Loucy (cell line): ENCODE results near the gene TCEANC.

Source experiments
- H2AFZ ChIP-seq: fragments of 200-600 bp; sonication (generic); 2 replicates; pipeline ENCODE4 v1.6.0; 2016; ENCODE audit warnings: antibody characterized with exemption, mild to moderate bottlenecking, low read length, moderate library complexity
- H3F3A ChIP-seq: fragments of 200-600 bp; 2 replicates; pipeline ENCODE4 v1.6.0; 2016; ENCODE audit warnings: antibody characterized with exemption, low read depth, mild to moderate bottlenecking
- H3K27me3 ChIP-seq: fragments of 200-600 bp; sonication (generic); 2 replicates; pipeline ENCODE4 v1.6.1; 2014; ENCODE audit warnings: low read length, mild to moderate bottlenecking; ENCODE audit not compliant: insufficient read depth, poor library complexity, severe bottlenecking
- H3K36me3 ChIP-seq: fragments of 200-600 bp; sonication (generic); 2 replicates; pipeline ENCODE4 v1.6.1; 2016; ENCODE audit warnings: low read length; ENCODE audit not compliant: insufficient read depth
- H3K4me1 ChIP-seq: fragments of 200-600 bp; sonication (generic); 2 replicates; pipeline ENCODE4 v1.5.1; 2014; ENCODE audit warnings: low read length, mild to moderate bottlenecking; ENCODE audit not compliant: insufficient read depth, poor library complexity, severe bottlenecking
- H3K4me2 ChIP-seq: fragments of 200-600 bp; sonication (generic); 2 replicates; pipeline ENCODE4 v1.6.0; 2014; ENCODE audit warnings: antibody characterized with exemption, low read length, low read depth, mild to moderate bottlenecking; ENCODE audit not compliant: poor library complexity, severe bottlenecking
- H3K4me3 ChIP-seq: fragments of 200-600 bp; sonication (generic); 2 replicates; pipeline ENCODE4 v1.5.1; 2014; ENCODE audit warnings: low read length, mild to moderate bottlenecking, mixed read lengths; ENCODE audit not compliant: poor library complexity, severe bottlenecking
- H3K79me2 ChIP-seq: fragments of 200-600 bp; sonication (generic); 2 replicates; pipeline ENCODE4 v1.6.1; 2014; ENCODE audit warnings: low read length; ENCODE audit not compliant: insufficient read depth
- H3K9ac ChIP-seq: fragments of 200-600 bp; sonication (generic); 2 replicates; pipeline ENCODE4 v1.6.0; 2014; ENCODE audit warnings: mild to moderate bottlenecking, low read depth, low read length, moderate library complexity; ENCODE audit not compliant: poor library complexity, severe bottlenecking
- H3K9me2 ChIP-seq: fragments of 200-600 bp; sonication (generic); replicated peaks from 2 replicates; pipeline ENCODE4 v1.6.1; 2016; ENCODE audit warnings: low read depth, low read length, mixed read lengths
- H3K9me3 ChIP-seq: fragments of 200-600 bp; sonication (generic); 2 replicates; pipeline ENCODE4 v1.6.1; 2014; ENCODE audit warnings: mild to moderate bottlenecking, antibody characterized with exemption, low read length, low read depth; ENCODE audit not compliant: insufficient read depth
- H4K20me1 ChIP-seq: fragments of 200-600 bp; sonication (generic); 2 replicates; pipeline ENCODE4 v1.6.0; 2014; ENCODE audit warnings: antibody characterized with exemption, low read length, mild to moderate bottlenecking; ENCODE audit not compliant: insufficient read depth, poor library complexity, severe bottlenecking
- EZH2phosphoT487 ChIP-seq: fragments of 200-600 bp; IDR thresholded peaks from 2 replicates; pipeline ENCODE4 v1.6.1; 2018; ENCODE audit warnings: antibody characterized with exemption, mild to moderate bottlenecking, moderate library complexity, borderline replicate concordance
- TF ChIP-seq, protein P1 (sequence below): fragments of 200-600 bp; sonication (generic); conservative IDR thresholded peaks from 2 replicates; pipeline ENCODE4 v1.5.1; 2014; ENCODE audit warnings: mild to moderate bottlenecking, antibody characterized with exemption, low read length

The TCEANC gene

DNA sequence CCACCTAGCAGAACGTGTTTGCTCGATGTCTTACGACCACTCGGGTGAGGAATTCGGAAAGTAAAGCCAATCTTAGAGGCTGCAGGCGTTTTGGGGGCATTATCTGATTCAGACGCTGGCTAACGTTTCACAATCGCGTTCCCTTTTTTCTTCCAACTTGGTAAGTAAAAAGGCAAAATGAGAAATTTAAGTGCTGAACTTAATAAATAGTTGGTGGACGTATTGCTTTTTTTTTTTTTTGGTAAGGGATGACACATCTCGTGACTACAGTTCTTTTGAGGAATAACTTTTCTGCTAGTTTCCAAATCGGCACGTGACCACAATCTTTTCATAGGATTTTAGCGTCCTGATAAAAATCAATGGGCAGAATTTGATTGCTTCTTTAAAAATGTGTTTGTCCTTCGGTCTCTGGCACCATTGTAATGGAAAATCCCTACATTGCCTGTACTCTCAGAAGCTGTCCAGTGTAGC lies 36.8 kb downstream of the TCEANC start:
- Histone ChIP-seq H3K4me3 (peak overlapping the region; percentile 95), H3K9me2 (no peaks in the 10 kb centered on the region), H3K4me1 (peaks cover 30% of the 10 kb centered on the region), H3K9me3 (no peaks in the 10 kb centered on the region), H3K36me3 (no peaks in the 10 kb centered on the region), H3K9ac (peak overlapping the region; percentile 84), H3K27me3 (no peaks in the 10 kb centered on the region), H4K20me1 (peaks cover 23% of the 10 kb centered on the region), H2AFZ (peak overlapping the region; percentile 88; the same call in 1 of the 2 replicates), H3K79me2 (peaks cover 59% of the 10 kb centered on the region), H3F3A (no peaks in the 10 kb centered on the region), H3K4me2 (peak overlapping the region; percentile 76)
- no peak for TF ChIP-seq EZH2phosphoT487
- TF ChIP-seq, protein P1, sequence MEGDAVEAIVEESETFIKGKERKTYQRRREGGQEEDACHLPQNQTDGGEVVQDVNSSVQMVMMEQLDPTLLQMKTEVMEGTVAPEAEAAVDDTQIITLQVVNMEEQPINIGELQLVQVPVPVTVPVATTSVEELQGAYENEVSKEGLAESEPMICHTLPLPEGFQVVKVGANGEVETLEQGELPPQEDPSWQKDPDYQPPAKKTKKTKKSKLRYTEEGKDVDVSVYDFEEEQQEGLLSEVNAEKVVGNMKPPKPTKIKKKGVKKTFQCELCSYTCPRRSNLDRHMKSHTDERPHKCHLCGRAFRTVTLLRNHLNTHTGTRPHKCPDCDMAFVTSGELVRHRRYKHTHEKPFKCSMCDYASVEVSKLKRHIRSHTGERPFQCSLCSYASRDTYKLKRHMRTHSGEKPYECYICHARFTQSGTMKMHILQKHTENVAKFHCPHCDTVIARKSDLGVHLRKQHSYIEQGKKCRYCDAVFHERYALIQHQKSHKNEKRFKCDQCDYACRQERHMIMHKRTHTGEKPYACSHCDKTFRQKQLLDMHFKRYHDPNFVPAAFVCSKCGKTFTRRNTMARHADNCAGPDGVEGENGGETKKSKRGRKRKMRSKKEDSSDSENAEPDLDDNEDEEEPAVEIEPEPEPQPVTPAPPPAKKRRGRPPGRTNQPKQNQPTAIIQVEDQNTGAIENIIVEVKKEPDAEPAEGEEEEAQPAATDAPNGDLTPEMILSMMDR = no peak

DNA sequence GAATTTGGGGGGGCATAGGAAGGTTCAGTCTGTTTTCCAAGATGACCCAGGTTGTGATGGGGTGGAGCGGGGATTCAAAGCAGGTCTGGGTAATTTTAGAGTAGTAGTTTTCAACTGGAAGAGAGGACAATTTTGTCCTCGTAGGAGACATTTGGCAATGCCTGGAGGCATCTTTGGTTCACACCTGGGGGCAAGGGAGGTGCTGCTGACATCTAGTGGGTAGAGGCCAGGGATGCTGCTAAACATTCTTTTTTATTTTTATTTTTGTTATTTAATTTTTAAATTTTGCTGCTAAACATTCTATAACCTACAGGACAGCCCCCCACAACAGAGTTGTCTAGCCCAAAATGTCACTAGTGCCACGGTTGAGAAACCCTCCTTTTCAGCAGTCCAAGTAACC lies 37.9 kb downstream of the TCEANC start:
- Histone ChIP-seq H4K20me1 (peaks cover 30% of the 10 kb centered on the region), H3K4me3 (peak overlapping the region; percentile 95), H3K9me3 (no peaks in the 10 kb centered on the region), H3K79me2 (peaks cover 69% of the 10 kb centered on the region), H3F3A (no peaks in the 10 kb centered on the region), H3K9me2 (no peaks in the 10 kb centered on the region), H3K9ac (peak overlapping the region; percentile 84), H2AFZ (no peak overlapping the region), H3K4me1 (peaks cover 32% of the 10 kb centered on the region), H3K4me2 (peak overlapping the region; percentile 76), H3K27me3 (no peaks in the 10 kb centered on the region), H3K36me3 (no peaks in the 10 kb centered on the region)
- TF ChIP-seq EZH2phosphoT487 = no peak
- TF ChIP-seq, protein P1 = peak; percentile 22; the same call in 1 of the 2 replicates

DNA sequence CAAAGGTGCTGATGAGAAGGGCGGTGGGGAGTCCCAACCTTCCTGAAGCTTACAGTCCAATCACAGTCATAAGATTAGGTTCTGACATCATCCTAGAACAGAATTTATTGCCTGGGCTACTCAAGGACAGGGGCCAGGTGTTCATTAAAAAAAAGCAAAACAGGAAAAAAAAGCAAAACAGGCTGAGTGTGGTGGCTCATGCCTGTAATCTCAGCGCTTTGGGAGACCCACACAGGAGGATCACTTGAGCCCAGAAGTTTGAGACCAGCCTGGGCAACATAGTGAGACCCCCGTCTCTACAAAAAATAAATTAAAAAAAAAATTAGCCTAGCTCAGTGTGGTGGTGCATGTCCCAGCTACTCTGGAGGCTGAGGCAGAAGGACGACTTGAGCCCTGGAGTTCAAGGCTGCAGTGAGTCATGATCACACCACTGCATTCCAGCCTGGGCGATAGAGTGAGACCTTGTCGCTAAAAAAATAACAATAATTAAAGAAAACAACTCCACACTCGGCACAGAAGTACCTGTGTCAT lies 39.0 kb downstream of the TCEANC start:
- Histone ChIP-seq H3K9ac (no peak overlapping the region), H2AFZ (no peak overlapping the region), H3K4me2 (peak overlapping the region; percentile 76), H3K27me3 (no peaks in the 10 kb centered on the region), H3K79me2 (peaks cover 79% of the 10 kb centered on the region), H3K4me3 (peak overlapping the region; percentile 56), H3K4me1 (peaks cover 32% of the 10 kb centered on the region), H3K36me3 (no peaks in the 10 kb centered on the region), H3K9me3 (no peaks in the 10 kb centered on the region), H3K9me2 (no peaks in the 10 kb centered on the region), H4K20me1 (peaks cover 34% of the 10 kb centered on the region), H3F3A (no peaks in the 10 kb centered on the region)
- TF ChIP-seq, protein P1 = no peak
- no peak for TF ChIP-seq EZH2phosphoT487
